ENCODE data around the gene RTN4R.
A peak's percentile ranks its signal among the peaks of the same experiment; 100 is the strongest.

RTN4R gene

GRCh38 chr22:20254975-20255946 lies 12.9 kb downstream of the RTN4R start:
- no peak for DNase-seq

- DNase-seq, result no peak
These were observed 15.0 kb downstream of the RTN4R start for GRCh38 chr22:20253161-20253560.

GRCh38 chr22:20251981-20252380 lies 16.1 kb downstream of the RTN4R start:
- DNase-seq, result no peak

GRCh38 chr22:20251491-20251890 lies 16.6 kb downstream of the RTN4R start:
- no peak for DNase-seq

GRCh38 chr22:20249797-20250354 lies 18.2 kb downstream of the RTN4R start:
- DNase-seq, result no peak

GRCh38 chr22:20248461-20248978 lies 19.6 kb downstream of the RTN4R start:
- DNase-seq, result no peak

- DNase-seq, result no peak
These were observed 20.4 kb downstream of the RTN4R start for GRCh38 chr22:20247608-20248171.

GRCh38 chr22:20247010-20247505 lies 21.1 kb downstream of the RTN4R start:
- no peak for DNase-seq

- DNase-seq, result no peak
These were observed 21.6 kb downstream of the RTN4R start for GRCh38 chr22:20246368-20247009.

GRCh38 chr22:20245577-20246367 lies 22.3 kb downstream of the RTN4R start:
- no peak for DNase-seq

GRCh38 chr22:20244691-20245576 lies 23.2 kb downstream of the RTN4R start:
- no peak for DNase-seq

GRCh38 chr22:20244250-20244648 lies 23.9 kb downstream of the RTN4R start:
- DNase-seq, result no peak

- DNase-seq, result peak; percentile 70
These were observed 24.4 kb downstream of the RTN4R start for GRCh38 chr22:20243537-20244249.

- DNase-seq, result no peak
These were observed 25.0 kb downstream of the RTN4R start for GRCh38 chr22:20243176-20243536.

GRCh38 chr22:20242393-20243175 lies 25.5 kb downstream of the RTN4R start:
- no peak for DNase-seq

GRCh38 chr22:20241579-20242392 lies 26.3 kb downstream of the RTN4R start:
- no peak for DNase-seq

- DNase-seq, result no peak
These were observed 27.2 kb downstream of the RTN4R start for GRCh38 chr22:20240900-20241299.

GRCh38 chr22:20240447-20240764 lies 27.7 kb downstream of the RTN4R start:
- no peak for DNase-seq
